ENCODE results near the gene NOL3. TPM values are rescaled to one million over a fixed set of nuclear protein-coding genes. Genes with fewer than 3 reads are reported as not detected.

The NOL3 gene
- total RNA-seq, 1 experiment from 2014 or later, result 5.6 TPM

GRCh38 chr16:67201411-67202345 lies 31.3 kb downstream of the NOL3 start:
- Mint-ChIP-seq H3K27ac (no peak overlapping the region), H3K36me3 (ENCODE audit: insufficient read depth in 1 of 3, low read depth in 3 of 3) (peaks cover 8 to 44% (median 19%) of the 10 kb centered on the region in 3 experiments; a peak in 6 of 7 replicates), H3K9me3 (no peaks in the 10 kb centered on the region), H3K27me3 (ENCODE audit: low read depth) (0 out of 2 replicates have a peak, but pooled peaks cover 3% of the 10 kb centered on the region), H3K4me1 (peaks cover 13 to 15% of the 10 kb centered on the region in 2 experiments), H3K4me3 (no peak overlapping the region)
- Histone ChIP-seq H3K27me3 (ENCODE audit: insufficient read depth, low read length) (no peaks in the 10 kb centered on the region), H2BK20ac (ENCODE audit: low read depth, low read length, poor library complexity, severe bottlenecking) (no peak overlapping the region), H4K91ac (ENCODE audit: insufficient read length, low read depth, low read length) (no peak overlapping the region), H2BK15ac (ENCODE audit: low read depth, low read length) (no peak overlapping the region), H4K8ac (replicated peaks; ENCODE audit: insufficient read length, low read depth, low read length) (no peak overlapping the region), H3K4me1 (ENCODE audit: insufficient read depth, low read length) (no peaks in the 10 kb centered on the region), H3K4me2 (ENCODE audit: insufficient read depth, insufficient read length, low read length) (no peak overlapping the region), H3K27ac (ENCODE audit: insufficient read length, low read depth, low read length) (no peak overlapping the region), H3K9ac (ENCODE audit: extremely low read depth, insufficient read length, low read length) (no peak overlapping the region), H3K79me1 (ENCODE audit: insufficient read depth, low read depth, low read length, poor library complexity, severe bottlenecking) (no peaks in the 10 kb centered on the region), H2BK12ac (ENCODE audit: insufficient read length, low read depth, low read length) (no peak overlapping the region), H3K79me2 (ENCODE audit: insufficient read depth, low read length) (no peaks in the 10 kb centered on the region), H3K14ac (ENCODE audit: insufficient read depth, low read length) (no peak overlapping the region), H3K9me3 (ENCODE audit: control insufficient read depth, low read depth, low read length) (no peaks in the 10 kb centered on the region), H2AFZ (ENCODE audit: low read length) (no peak overlapping the region), H2BK120ac (ENCODE audit: low read depth, low read length, poor library complexity, severe bottlenecking) (no peak overlapping the region), H2AK5ac (ENCODE audit: insufficient read length, low read length) (no peak overlapping the region), H2BK5ac (ENCODE audit: insufficient read length, low read length) (no peak overlapping the region), H4K20me1 (ENCODE audit: control insufficient read depth, insufficient read depth, insufficient read length) (no peaks in the 10 kb centered on the region), H4K5ac (ENCODE audit: insufficient read length, low read depth, low read length) (no peak overlapping the region), H3K4ac (ENCODE audit: low read depth, low read length) (no peak overlapping the region), H3T11ph (ENCODE audit: low read length) (no peak overlapping the region), H3K18ac (ENCODE audit: insufficient read length, low read depth, low read length) (no peak overlapping the region), H3K23me2 (ENCODE audit: insufficient read length, low read depth, low read length, poor library complexity, severe bottlenecking) (no peaks in the 10 kb centered on the region), H3K23ac (ENCODE audit: insufficient read length, low read depth, low read length) (no peak overlapping the region), H3K56ac (ENCODE audit: insufficient read length, low read depth, low read length) (no peak overlapping the region)
- DNase-seq, result no peak
- no CpG with 5 or more reads among the region's 40 CpGs for WGBS (ENCODE audit: extremely low coverage, insufficient read length, low lambda C conversion rate)
- TF ChIP-seq CTCF (conservative IDR thresholded peaks at IDR 0.05), result no peak
